CD4-positive, alpha-beta T cell (primary cell): ENCODE results near the gene DHX9. TPM values are rescaled to one million over a fixed set of nuclear protein-coding genes. Genes with fewer than 3 reads are reported as not detected.

ENCODE experiments used
- ATAC-seq: fragments of 200-7000 bp; cut with Tn5 transposase; one replicate; pipeline ENCODE4 v1.10.0; 2022; ENCODE audit warnings: mild to moderate bottlenecking; ENCODE audit not compliant: poor library complexity
- CTCF ChIA-PET: fragments of 350-600 bp; sonication (Branson Sonifier 250); formaldehyde crosslinking; loops from one replicate; lab custom pipeline; 2021; ENCODE audit warnings: antibody characterized with exemption, inconsistent platforms; lab: Charles Lee
- POLR2A ChIA-PET: fragments of 350-600 bp; sonication (Branson Sonifier 250); formaldehyde crosslinking; loops from one replicate; lab custom pipeline; 2021; ENCODE audit warnings: antibody characterized with exemption, inconsistent platforms; lab: Charles Lee
- DNase-seq, 14 experiments: peaks; one replicate each; pipeline ENCODE4 v3.0.0-alpha.2; 2013 to 2020; ENCODE audit warnings: mixed read lengths in 2 of 14
- H3K27ac ChIP-seq, 2 donors: one replicate each; pipeline versions ENCODE4 v1.5.1 to v1.7.0; 2013; ENCODE audit warnings: low read length in 2 of 2, low read depth in 1 of 2, mild to moderate bottlenecking in 1 of 2
- H3K27me3 ChIP-seq, 2 experiments: 1 replicate in 1 of 2; 2 replicates in 1 of 2; pipeline versions ENCODE4 v1.6.1 to v1.7.0; 2013; ENCODE audit warnings: low read length in 2 of 2, control low read depth in 1 of 2, mild to moderate bottlenecking in 1 of 2, moderate library complexity in 1 of 2; ENCODE audit not compliant: insufficient read depth in 2 of 2, control insufficient read depth in 1 of 2
- H3K36me3 ChIP-seq: one replicate; pipeline ENCODE4 v1.6.1; 2013; ENCODE audit warnings: low read length, control low read depth; ENCODE audit not compliant: insufficient read depth
- H3K4me1 ChIP-seq: one replicate; pipeline ENCODE4 v1.6.1; 2013; ENCODE audit warnings: low read length, control low read depth; ENCODE audit not compliant: insufficient read depth
- H3K4me3 ChIP-seq: one replicate; pipeline ENCODE4 v1.5.1; 2013; ENCODE audit warnings: mild to moderate bottlenecking, low read length, moderate library complexity
- H3K9me3 ChIP-seq, 2 experiments: 1 replicate in 1 of 2; 2 replicates in 1 of 2; pipeline versions ENCODE4 v1.6.1 to v1.7.0; 2013; ENCODE audit warnings: low read length in 2 of 2, mild to moderate bottlenecking in 2 of 2, control low read depth in 1 of 2, moderate library complexity in 1 of 2; ENCODE audit not compliant: control insufficient read depth in 1 of 2, insufficient read depth in 1 of 2
- H3K27ac Mint-ChIP-seq: one replicate; pipeline ENCODE4 v1.8.0; 2020; ENCODE audit warnings: mixed read lengths
- H3K27me3 Mint-ChIP-seq: one replicate; pipeline ENCODE4 v1.8.0; 2021; ENCODE audit warnings: mixed read lengths
- H3K36me3 Mint-ChIP-seq: one replicate; pipeline ENCODE4 v1.8.0; 2021; ENCODE audit warnings: low read depth, mixed read lengths
- H3K4me1 Mint-ChIP-seq: one replicate; pipeline ENCODE4 v1.8.0; 2021; ENCODE audit warnings: low read depth, mixed read lengths
- H3K4me3 Mint-ChIP-seq: one replicate; pipeline ENCODE4 v1.8.0; 2020; ENCODE audit warnings: mild to moderate bottlenecking, mixed read lengths
- H3K9me3 Mint-ChIP-seq: one replicate; pipeline ENCODE4 v1.8.0; 2020; ENCODE audit warnings: mixed read lengths
- intact Hi-C, 2 experiments: fragments of 100-400 bp; cut with DNase I in 1 of 2; cut with micrococcal nuclease in 1 of 2; formaldehyde crosslinking; loops; one replicate each; pipeline versions ENCODE4 v1.15.1 to v1.9.0; 2023 to 2025; cut with DNase I, micrococcal nuclease
- total RNA-seq, 174 experiments: library from RNA in 2 of 174; stranded (reverse) in 2 of 174; gene quantifications; one replicate each; pipeline ENCODE4 v1.2.3 and lab custom pipeline; 2021 to 2026
- TF ChIP-seq, protein P1 (sequence below): fragments of 200-600 bp; IDR thresholded peaks from one replicate; pipeline ENCODE4 v1.8.0; 2022; ENCODE audit warnings: antibody characterized with exemption, mild to moderate bottlenecking

Gene DHX9
- total RNA-seq, 2 experiments from 2014 or later: 338 to 353 TPM

DNA sequence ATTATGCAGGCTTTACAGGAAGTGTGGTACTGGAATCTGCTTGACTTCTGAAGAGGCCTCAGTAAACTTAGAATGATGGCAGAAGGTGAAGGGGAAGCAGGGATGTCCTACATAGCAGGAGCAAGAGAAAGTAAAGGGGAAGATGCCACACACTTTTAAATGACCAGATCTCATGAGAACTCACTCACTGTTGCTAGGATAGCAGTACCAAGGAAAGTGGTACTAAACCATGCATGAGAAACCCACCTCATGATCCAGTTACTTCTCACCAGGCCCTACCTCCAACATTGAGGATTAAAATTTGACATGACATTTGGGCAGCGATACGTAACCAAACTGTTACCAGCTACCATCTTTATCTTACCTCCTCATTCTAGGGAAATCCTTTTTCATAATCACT is 9.6 kb downstream of the DHX9 start:
- H3K4me1 ChIP-seq: peaks cover 30% of the 10 kb centered on the region
- ChIA-PET POLR2A (no interaction called here), CTCF (no interaction called here)
- TF ChIP-seq, protein P1, sequence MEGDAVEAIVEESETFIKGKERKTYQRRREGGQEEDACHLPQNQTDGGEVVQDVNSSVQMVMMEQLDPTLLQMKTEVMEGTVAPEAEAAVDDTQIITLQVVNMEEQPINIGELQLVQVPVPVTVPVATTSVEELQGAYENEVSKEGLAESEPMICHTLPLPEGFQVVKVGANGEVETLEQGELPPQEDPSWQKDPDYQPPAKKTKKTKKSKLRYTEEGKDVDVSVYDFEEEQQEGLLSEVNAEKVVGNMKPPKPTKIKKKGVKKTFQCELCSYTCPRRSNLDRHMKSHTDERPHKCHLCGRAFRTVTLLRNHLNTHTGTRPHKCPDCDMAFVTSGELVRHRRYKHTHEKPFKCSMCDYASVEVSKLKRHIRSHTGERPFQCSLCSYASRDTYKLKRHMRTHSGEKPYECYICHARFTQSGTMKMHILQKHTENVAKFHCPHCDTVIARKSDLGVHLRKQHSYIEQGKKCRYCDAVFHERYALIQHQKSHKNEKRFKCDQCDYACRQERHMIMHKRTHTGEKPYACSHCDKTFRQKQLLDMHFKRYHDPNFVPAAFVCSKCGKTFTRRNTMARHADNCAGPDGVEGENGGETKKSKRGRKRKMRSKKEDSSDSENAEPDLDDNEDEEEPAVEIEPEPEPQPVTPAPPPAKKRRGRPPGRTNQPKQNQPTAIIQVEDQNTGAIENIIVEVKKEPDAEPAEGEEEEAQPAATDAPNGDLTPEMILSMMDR: no peak
- peaks cover 67% of the 10 kb centered on the region for H3K4me1 Mint-ChIP-seq
- H3K36me3 ChIP-seq: peaks cover 94% of the 10 kb centered on the region
- ATAC-seq (peak; percentile 15), DNase-seq (no peak)
- H3K27me3 ChIP-seq: no peaks in the 10 kb centered on the region
- H3K27me3 Mint-ChIP-seq: no peaks in the 10 kb centered on the region
- no peak overlapping the region for H3K4me3 ChIP-seq
- H3K27ac ChIP-seq: no peak overlapping the region
- peak overlapping the region; percentile 8 for H3K27ac Mint-ChIP-seq
- no peak overlapping the region for H3K4me3 Mint-ChIP-seq
- intact Hi-C loops: no loop called here
- H3K9me3 Mint-ChIP-seq: no peaks in the 10 kb centered on the region
- H3K36me3 Mint-ChIP-seq: peaks cover 98% of the 10 kb centered on the region
- no peaks in the 10 kb centered on the region for H3K9me3 ChIP-seq

DNA sequence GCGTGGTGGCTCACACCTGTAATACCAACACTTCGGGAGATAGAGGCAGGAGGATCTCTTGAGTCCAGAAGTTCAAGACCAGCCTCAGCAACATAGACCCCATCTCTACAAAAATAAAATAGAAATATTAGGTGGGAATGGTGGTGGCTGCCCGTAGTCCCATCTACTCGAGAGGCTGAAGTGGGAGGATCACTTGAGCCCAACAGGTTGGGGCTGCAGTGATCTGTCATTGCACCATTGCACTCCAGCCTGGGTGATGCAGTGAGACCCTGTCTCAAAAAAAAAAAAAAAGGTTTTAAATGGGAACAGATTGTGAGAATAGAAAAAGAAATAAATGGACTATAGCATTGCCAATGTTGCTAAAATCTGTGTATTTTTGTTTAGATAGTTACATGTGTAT is 11.2 kb downstream of the DHX9 start:
- no peak for ATAC-seq
- no peak for DNase-seq
- Mint-ChIP-seq H3K27ac (peak overlapping the region; percentile 27), H3K27me3 (no peaks in the 10 kb centered on the region), H3K4me1 (peaks cover 52% of the 10 kb centered on the region), H3K9me3 (no peaks in the 10 kb centered on the region), H3K4me3 (no peak overlapping the region), H3K36me3 (peaks cover 98% of the 10 kb centered on the region)
- H3K4me1 ChIP-seq: peaks cover 18% of the 10 kb centered on the region
- intact Hi-C loops: no loop called here
- H3K27ac ChIP-seq: no peak overlapping the region
- H3K27me3 ChIP-seq: no peaks in the 10 kb centered on the region
- ChIA-PET POLR2A (no interaction called here), CTCF (interaction anchor here (1.4 kb wide), 1 partner anchor 10 kb away, joined by 3 read pairs; no protein-coding TSS in a partner anchor)
- H3K9me3 ChIP-seq: no peaks in the 10 kb centered on the region
- H3K4me3 ChIP-seq: no peak overlapping the region
- peaks cover 94% of the 10 kb centered on the region for H3K36me3 ChIP-seq
- TF ChIP-seq, protein P1: no peak

DNA sequence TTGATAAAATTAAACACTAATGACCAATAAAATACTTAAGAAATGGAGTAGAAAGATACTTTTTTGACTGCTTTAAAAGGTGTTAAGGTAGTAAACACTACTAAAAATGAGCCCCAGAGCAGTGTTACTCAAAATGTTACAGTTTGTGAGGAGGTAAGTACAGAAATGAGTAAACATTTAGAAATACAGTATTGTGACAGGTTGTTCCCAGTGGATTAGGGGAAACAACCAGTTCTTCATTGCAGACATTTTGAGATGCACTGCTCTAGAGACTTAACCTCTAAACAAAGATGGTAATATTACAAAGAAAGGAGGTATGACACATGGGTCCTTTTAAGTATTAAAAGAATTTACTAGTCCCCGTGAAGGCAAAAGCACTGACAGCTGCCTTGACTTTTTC is 12.7 kb downstream of the DHX9 start:
- Histone ChIP-seq H3K36me3 (peaks cover 99% of the 10 kb centered on the region), H3K27me3 (no peaks in the 10 kb centered on the region), H3K27ac (no peak overlapping the region), H3K4me1 (peaks cover 8% of the 10 kb centered on the region), H3K9me3 (no peaks in the 10 kb centered on the region), H3K4me3 (no peak overlapping the region)
- no peak overlapping the region for H3K4me3 Mint-ChIP-seq
- CTCF ChIA-PET: no interaction called here
- DNase-seq (no peak), ATAC-seq (no peak)
- H3K4me1 Mint-ChIP-seq: peaks cover 41% of the 10 kb centered on the region
- H3K27ac Mint-ChIP-seq: no peak overlapping the region
- H3K27me3 Mint-ChIP-seq: no peaks in the 10 kb centered on the region
- intact Hi-C loops: no loop called here
- H3K36me3 Mint-ChIP-seq: peaks cover 99% of the 10 kb centered on the region
- H3K9me3 Mint-ChIP-seq: no peaks in the 10 kb centered on the region
- TF ChIP-seq, protein P1: no peak
- POLR2A ChIA-PET: no interaction called here
